Mesendoderm (in vitro differentiated cells): Measurements from ENCODE around the gene DPAGT1.
A peak's percentile ranks its signal among the peaks of the same experiment; 100 is the strongest.
"Not testable (repeated sequence)": the region's sequence is repeated elsewhere in the genome, so short reads cannot be mapped to it uniquely, and the experiment has no call there.

Source experiments
- DNase-seq: peaks from one replicate; pipeline ENCODE4 v3.0.0; 2013
- H2AK5ac ChIP-seq: 2 replicates; pipeline ENCODE4 v1.6.1; 2013; ENCODE audit warnings: low read length, inconsistent platforms
- H2BK120ac ChIP-seq: 2 replicates; pipeline ENCODE4 v1.6.1; 2013; ENCODE audit warnings: low read depth, mild to moderate bottlenecking, low read length, moderate library complexity, mixed read lengths
- H2BK15ac ChIP-seq: replicated peaks from 2 replicates; pipeline ENCODE4 v1.6.1; 2013; ENCODE audit warnings: low read depth, mild to moderate bottlenecking, moderate library complexity
- H2BK5ac ChIP-seq: 2 replicates; pipeline ENCODE4 v1.6.1; 2013; ENCODE audit warnings: low read length, inconsistent platforms
- H3K18ac ChIP-seq: 2 replicates; pipeline ENCODE4 v1.6.1; 2013; ENCODE audit warnings: mild to moderate bottlenecking, low read length, mixed read lengths
- H3K23ac ChIP-seq: one replicate; pipeline ENCODE4 v1.6.1; 2013; ENCODE audit warnings: low read length
- H3K27ac ChIP-seq: 2 replicates; pipeline ENCODE4 v1.5.1; 2013; ENCODE audit warnings: low read depth, mild to moderate bottlenecking, inconsistent platforms, low read length, moderate library complexity
- H3K27me3 ChIP-seq: 2 replicates; pipeline ENCODE4 v1.6.1; 2013; ENCODE audit warnings: low read length, control low read depth, mild to moderate bottlenecking, inconsistent platforms; ENCODE audit not compliant: insufficient read depth, poor library complexity
- H3K36me3 ChIP-seq: 2 replicates; pipeline ENCODE4 v1.6.1; 2013; ENCODE audit warnings: low read length, inconsistent platforms; ENCODE audit not compliant: control insufficient read depth, insufficient read depth
- H3K4ac ChIP-seq: one replicate; pipeline ENCODE4 v1.6.1; 2013; ENCODE audit warnings: low read depth, mild to moderate bottlenecking, low read length, moderate library complexity
- H3K4me1 ChIP-seq: 2 replicates; pipeline ENCODE4 v1.6.1; 2013; ENCODE audit warnings: low read depth, low read length, inconsistent platforms; ENCODE audit not compliant: control insufficient read depth
- H3K4me2 ChIP-seq: 2 replicates; pipeline ENCODE4 v1.6.1; 2013; ENCODE audit warnings: low read length
- H3K4me3 ChIP-seq: 2 replicates; pipeline ENCODE4 v1.5.1; 2013; ENCODE audit warnings: mild to moderate bottlenecking, low read length
- H3K56ac ChIP-seq: one replicate; pipeline ENCODE4 v1.6.1; 2013; ENCODE audit warnings: low read length
- H3K79me1 ChIP-seq: 2 replicates; pipeline ENCODE4 v1.6.1; 2013; ENCODE audit warnings: low read length, inconsistent platforms
- H3K79me2 ChIP-seq: 2 replicates; pipeline ENCODE4 v1.6.1; 2013; ENCODE audit warnings: mild to moderate bottlenecking, low read length; ENCODE audit not compliant: control insufficient read depth, insufficient read depth
- H3K9ac ChIP-seq: 2 replicates; pipeline ENCODE4 v1.6.1; 2013; ENCODE audit warnings: low read length, inconsistent platforms
- H4K5ac ChIP-seq: one replicate; pipeline ENCODE4 v1.6.1; 2013; ENCODE audit warnings: low read length
- H4K8ac ChIP-seq: one replicate; pipeline ENCODE4 v1.6.1; 2013; ENCODE audit warnings: low read depth, mild to moderate bottlenecking, control low read depth, low read length, moderate library complexity
- WGBS: extraction: QIAGEN DNeasy Blood & Tissue Kit; methylation state at CpG from one replicate; pipeline ENCODE4 v1.1.7; 2013; ENCODE audit warnings: low lambda C conversion rate, missing lambda C conversion rate; ENCODE audit not compliant: insufficient coverage; ENCODE audit errors: extremely low coverage; 5-methylcytosine and 5-hydroxymethylcytosine counted together

Gene DPAGT1

DNA sequence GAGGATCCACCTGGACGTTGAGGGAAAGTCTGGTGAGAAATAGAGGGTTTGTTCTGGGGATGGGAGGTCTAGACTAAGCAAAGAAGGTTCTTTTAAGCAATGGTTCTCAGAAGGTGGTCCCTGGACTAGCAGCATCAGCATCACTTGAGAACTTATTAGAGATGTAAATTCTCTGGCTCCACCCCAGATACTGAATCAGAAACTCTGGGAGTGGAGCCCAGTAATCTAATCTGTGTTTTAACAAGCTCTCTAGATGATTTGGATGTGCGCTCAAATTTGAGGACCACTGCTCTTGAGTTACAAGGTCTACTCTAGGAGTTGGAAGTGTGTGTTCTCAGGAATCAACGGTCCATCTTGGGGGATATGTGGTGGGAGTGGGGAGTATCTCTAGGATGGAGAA lies 43.9 kb upstream of the DPAGT1 start:
- H3K56ac ChIP-seq: peak overlapping the region; percentile 29
- H2AK5ac ChIP-seq: no peak overlapping the region
- H3K4me3 ChIP-seq: no peak overlapping the region
- no peak overlapping the region for H2BK120ac ChIP-seq
- no peak overlapping the region for H3K23ac ChIP-seq
- no peak overlapping the region for H3K18ac ChIP-seq
- no peak overlapping the region for H3K9ac ChIP-seq
- H2BK15ac ChIP-seq: no peak overlapping the region
- no peak overlapping the region for H3K4me2 ChIP-seq
- WGBS: no CpG with 5 or more reads among the region's 3 CpGs
- no peaks in the 10 kb centered on the region for H3K79me2 ChIP-seq
- H2BK5ac ChIP-seq: no peak overlapping the region
- no peak overlapping the region for H3K27ac ChIP-seq
- no peak for DNase-seq
- H4K5ac ChIP-seq: no peak overlapping the region
- H3K4ac ChIP-seq: no peak overlapping the region
- H3K79me1 ChIP-seq: no peaks in the 10 kb centered on the region
- H3K36me3 ChIP-seq: no peaks in the 10 kb centered on the region
- peaks cover 6% of the 10 kb centered on the region for H3K27me3 ChIP-seq
- H4K8ac ChIP-seq: no peak overlapping the region
- H3K4me1 ChIP-seq: peaks cover 3% of the 10 kb centered on the region

DNA sequence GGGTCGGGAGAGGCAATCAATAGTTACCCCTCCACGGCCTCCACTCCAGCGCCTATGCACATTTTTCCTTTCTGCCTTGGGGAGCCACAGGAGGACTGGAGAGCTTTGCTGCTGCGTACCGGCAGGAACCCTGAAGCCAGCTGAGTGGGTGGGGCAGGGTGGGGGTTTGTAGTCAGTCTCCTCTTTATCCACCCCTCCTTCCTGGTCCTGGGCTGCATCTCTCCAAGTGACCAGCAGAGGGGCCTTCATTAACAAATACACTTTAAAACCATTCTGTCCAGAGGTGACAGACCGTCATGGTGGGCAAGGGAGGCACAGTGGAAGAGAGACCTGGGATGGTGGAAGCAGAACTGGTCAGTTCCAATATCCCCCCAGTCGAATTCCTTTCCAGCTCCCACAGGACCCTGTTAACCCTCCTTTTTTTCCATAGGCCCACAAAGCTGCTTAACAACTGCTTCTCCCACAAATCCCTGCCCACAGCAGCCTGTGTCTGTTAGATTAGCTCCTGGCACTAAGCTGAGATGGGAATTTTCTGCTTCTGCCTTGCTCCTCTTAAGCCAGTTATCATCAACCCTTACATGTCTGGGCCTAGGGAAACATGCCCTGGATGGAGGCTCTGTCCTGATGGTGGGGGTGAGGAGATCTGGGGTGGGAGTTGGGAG lies 43.3 kb upstream of the DPAGT1 start:
- WGBS: no CpG with 5 or more reads among the region's 7 CpGs
- Histone ChIP-seq H3K4me2 (no peak overlapping the region), H3K36me3 (no peaks in the 10 kb centered on the region), H3K4me1 (peaks cover 3% of the 10 kb centered on the region), H2AK5ac (no peak overlapping the region), H4K8ac (no peak overlapping the region), H2BK120ac (no peak overlapping the region), H3K27me3 (peaks cover 1% of the 10 kb centered on the region), H3K9ac (peak overlapping the region; percentile 30), H3K4ac (no peak overlapping the region), H3K79me1 (no peaks in the 10 kb centered on the region), H3K4me3 (no peak overlapping the region), H3K56ac (peak overlapping the region; percentile 56), H4K5ac (no peak overlapping the region), H2BK5ac (no peak overlapping the region), H2BK15ac (no peak overlapping the region), H3K27ac (no peak overlapping the region), H3K18ac (no peak overlapping the region), H3K23ac (no peak overlapping the region), H3K79me2 (no peaks in the 10 kb centered on the region)
- peak; percentile 94 for DNase-seq

DNA sequence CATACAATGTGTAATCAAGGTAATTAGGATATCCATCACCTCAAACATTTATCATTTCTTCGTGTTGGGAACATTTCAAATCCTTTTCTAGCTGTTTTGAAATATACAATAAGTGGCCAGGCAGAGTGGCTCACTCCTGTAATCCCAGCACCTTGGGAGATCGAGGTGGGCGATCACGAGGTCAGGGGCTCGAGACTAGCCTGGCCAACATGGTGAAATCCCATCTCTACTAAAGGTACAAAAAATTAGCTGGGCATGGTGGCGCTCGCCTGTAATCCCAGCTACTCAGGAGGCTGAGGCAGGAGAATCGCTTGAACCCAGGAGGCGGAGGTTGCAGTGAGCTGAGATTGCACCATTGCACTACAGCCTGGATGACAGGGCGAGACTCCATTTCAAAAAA lies 37.6 kb upstream of the DPAGT1 start:
- no CpG with 5 or more reads among the region's 10 CpGs for WGBS
- not testable (repeated sequence) for H3K79me1 ChIP-seq, H4K5ac ChIP-seq, H3K4me3 ChIP-seq, H2BK15ac ChIP-seq, H3K4me2 ChIP-seq, H4K8ac ChIP-seq, H3K18ac ChIP-seq, DNase-seq, H3K27me3 ChIP-seq, H3K27ac ChIP-seq, H3K4me1 ChIP-seq, H3K23ac ChIP-seq, H3K36me3 ChIP-seq, H3K9ac ChIP-seq, H2AK5ac ChIP-seq, H3K56ac ChIP-seq, H2BK120ac ChIP-seq, H3K79me2 ChIP-seq, H2BK5ac ChIP-seq, H3K4ac ChIP-seq

DNA sequence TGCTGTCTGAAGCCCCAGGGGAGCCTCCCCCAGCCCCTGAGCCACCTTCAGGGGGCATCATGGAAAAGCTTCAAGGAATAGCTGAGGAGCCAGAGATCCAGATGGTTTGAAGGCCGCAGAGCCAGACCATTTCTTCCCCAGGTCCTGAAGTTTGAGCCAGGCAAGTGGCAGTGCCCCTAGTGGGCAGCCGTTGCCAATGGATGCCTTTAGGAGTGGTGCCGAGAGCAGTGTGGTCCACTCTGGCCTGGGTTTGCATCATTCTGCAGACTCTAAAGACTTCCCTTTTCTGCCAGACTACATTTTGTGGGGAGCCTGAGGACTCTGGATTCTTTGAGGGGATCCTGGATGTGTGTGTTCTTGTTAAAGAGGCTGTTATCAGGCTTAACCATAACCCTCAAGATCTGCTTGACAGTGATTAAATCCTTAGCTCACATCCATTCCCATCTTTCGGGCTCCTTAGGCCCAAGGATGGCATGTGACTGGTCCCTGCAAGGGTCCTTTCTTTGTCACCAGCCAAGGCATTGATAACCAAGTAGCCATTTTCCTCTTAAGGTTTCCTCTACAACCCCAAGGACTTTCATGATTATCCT lies 32.8 kb upstream of the DPAGT1 start:
- no peak overlapping the region for H2BK5ac ChIP-seq
- peak; percentile 51 for DNase-seq
- no CpG with 5 or more reads among the region's 4 CpGs for WGBS
- no peak overlapping the region for H3K56ac ChIP-seq
- no peak overlapping the region for H2BK15ac ChIP-seq
- H4K8ac ChIP-seq: no peak overlapping the region
- H3K4me1 ChIP-seq: no peaks in the 10 kb centered on the region
- no peak overlapping the region for H3K27ac ChIP-seq
- H3K9ac ChIP-seq: no peak overlapping the region
- H2AK5ac ChIP-seq: no peak overlapping the region
- no peak overlapping the region for H3K4ac ChIP-seq
- peaks cover 8% of the 10 kb centered on the region for H3K36me3 ChIP-seq
- H3K23ac ChIP-seq: no peak overlapping the region
- no peaks in the 10 kb centered on the region for H3K79me2 ChIP-seq
- no peak overlapping the region for H4K5ac ChIP-seq
- no peak overlapping the region for H3K4me2 ChIP-seq
- H3K27me3 ChIP-seq: no peaks in the 10 kb centered on the region
- H3K4me3 ChIP-seq: no peak overlapping the region
- H3K18ac ChIP-seq: no peak overlapping the region
- no peaks in the 10 kb centered on the region for H3K79me1 ChIP-seq
- no peak overlapping the region for H2BK120ac ChIP-seq

DNA sequence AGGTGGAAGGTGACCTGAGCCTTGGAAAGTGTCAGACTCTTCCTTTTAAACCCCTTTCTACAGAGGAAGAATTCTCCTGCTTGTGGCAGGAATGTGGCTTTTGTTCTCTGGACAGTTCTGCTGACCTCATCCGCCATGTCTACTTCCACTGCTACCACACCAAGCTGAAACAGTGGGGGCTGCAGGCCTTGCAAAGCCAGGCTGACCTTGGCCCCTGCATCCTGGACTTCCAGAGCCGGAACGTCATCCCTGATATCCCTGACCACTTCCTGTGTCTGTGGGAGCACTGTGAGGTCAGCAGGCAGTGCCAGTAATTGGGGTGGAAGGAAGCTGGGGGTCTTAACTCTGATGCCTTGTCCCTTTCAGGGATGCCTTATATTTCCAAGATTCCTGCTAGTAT lies 29.0 kb upstream of the DPAGT1 start:
- Histone ChIP-seq H3K4me3 (no peak overlapping the region), H2BK120ac (no peak overlapping the region), H3K27ac (no peak overlapping the region), H3K9ac (no peak overlapping the region), H3K27me3 (no peaks in the 10 kb centered on the region), H2BK15ac (no peak overlapping the region), H4K8ac (no peak overlapping the region), H3K4me2 (no peak overlapping the region), H3K4ac (no peak overlapping the region), H4K5ac (no peak overlapping the region), H3K4me1 (no peaks in the 10 kb centered on the region), H3K79me2 (no peaks in the 10 kb centered on the region), H2AK5ac (no peak overlapping the region), H3K56ac (no peak overlapping the region), H3K18ac (no peak overlapping the region), H3K79me1 (no peaks in the 10 kb centered on the region), H2BK5ac (no peak overlapping the region), H3K23ac (no peak overlapping the region), H3K36me3 (peaks cover 8% of the 10 kb centered on the region)
- no CpG with 5 or more reads among the region's 3 CpGs for WGBS
- no peak for DNase-seq
